Uterus (tissue), 2 donors: ENCODE results near the gene SZT2.

ENCODE experiments used
- POLR2A ChIP-seq, 2 donors: fragments of 450-650 bp; IDR thresholded peaks; one replicate each; pipeline ENCODE4 v1.6.1; 2016; ENCODE audit warnings: antibody characterized with exemption in 2 of 2, mild to moderate bottlenecking in 1 of 2, moderate library complexity in 1 of 2
- TF ChIP-seq, protein P1 (sequence below), 4 experiments: fragments of 200-600 bp in 2 of 4; fragments of 450-650 bp in 2 of 4; sonication (generic) in 2 of 4; IDR thresholded peaks; one replicate each; pipeline ENCODE4 v1.5.1; 2016 to 2019; ENCODE audit warnings: antibody characterized with exemption in 4 of 4, mild to moderate bottlenecking in 2 of 4, moderate library complexity in 1 of 4

GRCh38 chr1:43482215-43482614 is 92.5 kb downstream of the SZT2 start:
- TF ChIP-seq, protein P1, sequence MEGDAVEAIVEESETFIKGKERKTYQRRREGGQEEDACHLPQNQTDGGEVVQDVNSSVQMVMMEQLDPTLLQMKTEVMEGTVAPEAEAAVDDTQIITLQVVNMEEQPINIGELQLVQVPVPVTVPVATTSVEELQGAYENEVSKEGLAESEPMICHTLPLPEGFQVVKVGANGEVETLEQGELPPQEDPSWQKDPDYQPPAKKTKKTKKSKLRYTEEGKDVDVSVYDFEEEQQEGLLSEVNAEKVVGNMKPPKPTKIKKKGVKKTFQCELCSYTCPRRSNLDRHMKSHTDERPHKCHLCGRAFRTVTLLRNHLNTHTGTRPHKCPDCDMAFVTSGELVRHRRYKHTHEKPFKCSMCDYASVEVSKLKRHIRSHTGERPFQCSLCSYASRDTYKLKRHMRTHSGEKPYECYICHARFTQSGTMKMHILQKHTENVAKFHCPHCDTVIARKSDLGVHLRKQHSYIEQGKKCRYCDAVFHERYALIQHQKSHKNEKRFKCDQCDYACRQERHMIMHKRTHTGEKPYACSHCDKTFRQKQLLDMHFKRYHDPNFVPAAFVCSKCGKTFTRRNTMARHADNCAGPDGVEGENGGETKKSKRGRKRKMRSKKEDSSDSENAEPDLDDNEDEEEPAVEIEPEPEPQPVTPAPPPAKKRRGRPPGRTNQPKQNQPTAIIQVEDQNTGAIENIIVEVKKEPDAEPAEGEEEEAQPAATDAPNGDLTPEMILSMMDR (IDR thresholded peaks at IDR 0.05), result no peak
- TF ChIP-seq POLR2A (IDR thresholded peaks at IDR 0.05), result no peak
